Bronchial smooth muscle cell (primary cell): ENCODE measurements around the gene GDF3. TPM values are rescaled to one million over a fixed set of nuclear protein-coding genes. Genes with fewer than 3 reads are reported as not detected.

ENCODE experiments used
- total RNA-seq: library from RNA; depleted of rRNA; stranded (reverse); fragments of >200 nt; gene quantifications from 2 replicates; pipeline ENCODE4 v1.2.1, GENCODE V29; 2014

Gene GDF3
- not detected in 2 replicates for total RNA-seq

GRCh38 chr12:7695566-7696197 is at the start of gene GDF3:
Gene GDF3, minus strand, starts transcription at chr12:7695775. Its CDS starts 47 bp downstream, at chr12:7695728.

GRCh38 chr12:7711133-7711532 is 15.6 kb upstream of the GDF3 start, which contains the start of gene DPPA3:
Gene DPPA3, plus strand, starts transcription at chr12:7711433. Its CDS starts 138 bp downstream, at chr12:7711571.

Other genes with a start within 250 kb of the GDF3 start
- not detected in 2 replicates for gene CD163, start 192.0 kb downstream of the GDF3 start, total RNA-seq
- gene APOBEC1, start 29.9 kb downstream of the GDF3 start, total RNA-seq: not detected in 2 replicates
- gene DPPA3, start 15.7 kb upstream of the GDF3 start, total RNA-seq: not detected in 2 replicates
- gene CLEC4C, start 51.6 kb upstream of the GDF3 start, total RNA-seq: not detected in 2 replicates
- gene NANOGNB, start 69.4 kb upstream of the GDF3 start, total RNA-seq: not detected in 2 replicates
- gene NANOG, start 93.6 kb upstream of the GDF3 start, total RNA-seq: under 0.01 TPM in 1 of 2 replicates, not detected in the other
- under 0.01 TPM in 1 of 2 replicates, not detected in the other for gene SLC2A14, start 177.1 kb upstream of the GDF3 start, total RNA-seq
- 30.1 and 47.4 TPM in 2 replicates for gene SLC2A3, start 240.4 kb upstream of the GDF3 start, total RNA-seq